ENCODE results near the gene VSIR.

VSIR gene

DNA sequence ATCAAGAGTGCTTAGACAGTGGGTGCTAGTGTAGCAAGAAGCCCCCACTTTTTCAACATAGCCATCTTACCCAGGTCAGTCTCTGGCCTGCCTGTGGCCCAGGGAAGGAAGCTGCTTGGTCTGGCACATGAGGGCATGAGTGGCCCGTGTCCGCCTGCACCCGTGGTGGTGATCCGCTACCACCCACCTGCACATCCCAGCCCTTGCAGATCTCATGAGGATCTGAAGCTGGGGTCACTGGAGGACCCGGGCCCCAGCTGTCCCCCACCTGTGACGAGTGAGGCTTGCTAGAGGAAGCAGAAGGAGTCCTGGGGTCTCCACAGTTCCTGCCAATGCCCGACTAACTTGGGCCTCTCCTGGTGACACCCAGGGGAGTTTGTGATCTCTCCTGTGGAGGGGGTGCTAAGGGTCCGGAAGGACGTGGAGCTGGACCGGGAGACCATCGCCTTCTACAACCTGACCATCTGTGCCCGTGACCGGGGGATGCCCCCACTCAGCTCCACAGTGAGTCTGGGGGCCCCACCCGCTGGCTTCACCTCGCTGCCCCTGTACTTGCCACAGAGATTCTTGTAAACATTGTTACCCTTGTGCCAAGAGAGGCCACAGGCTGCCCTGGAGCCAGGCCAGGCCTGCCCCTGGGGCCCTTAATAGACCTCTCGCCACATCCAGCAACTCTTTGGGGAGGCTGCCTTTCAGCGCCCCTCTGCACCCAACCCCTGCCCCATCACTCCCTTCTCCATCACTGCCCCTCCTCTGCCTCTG, 10.8 kb upstream of the VSIR start:
- FAIRE-seq: no peak
- DNase-seq (ENCODE audit: insufficient read length, low spot score): no peak

DNA sequence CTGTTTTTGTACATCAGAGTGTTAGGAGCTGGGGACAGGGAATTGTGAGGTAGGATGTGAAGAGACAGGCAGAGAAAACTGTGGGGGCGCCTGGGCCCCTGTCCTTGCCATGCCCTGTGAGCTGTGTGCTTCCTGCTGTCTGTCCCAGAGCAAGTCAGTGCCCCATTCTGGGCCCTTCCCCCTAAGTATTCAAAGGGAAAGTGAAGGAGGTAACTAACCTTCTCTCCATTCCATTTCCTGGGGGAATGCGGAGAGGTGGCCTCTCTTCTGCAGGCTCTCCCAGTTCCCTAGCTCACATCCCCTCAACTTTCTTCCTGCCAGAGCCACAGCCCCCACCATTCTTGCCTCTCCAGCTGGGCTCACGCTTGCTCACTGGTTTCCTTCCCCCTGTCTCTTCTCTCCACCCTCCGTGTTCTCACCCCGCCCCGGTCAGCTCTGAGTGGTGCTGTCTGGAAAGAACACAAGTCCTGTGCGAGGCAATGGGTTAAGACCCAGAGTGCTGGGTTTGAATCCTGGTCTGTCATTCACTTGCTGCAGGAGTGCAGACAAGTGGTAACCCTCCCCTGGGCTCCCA, 9.7 kb upstream of the VSIR start:
- FAIRE-seq: no peak

DNA sequence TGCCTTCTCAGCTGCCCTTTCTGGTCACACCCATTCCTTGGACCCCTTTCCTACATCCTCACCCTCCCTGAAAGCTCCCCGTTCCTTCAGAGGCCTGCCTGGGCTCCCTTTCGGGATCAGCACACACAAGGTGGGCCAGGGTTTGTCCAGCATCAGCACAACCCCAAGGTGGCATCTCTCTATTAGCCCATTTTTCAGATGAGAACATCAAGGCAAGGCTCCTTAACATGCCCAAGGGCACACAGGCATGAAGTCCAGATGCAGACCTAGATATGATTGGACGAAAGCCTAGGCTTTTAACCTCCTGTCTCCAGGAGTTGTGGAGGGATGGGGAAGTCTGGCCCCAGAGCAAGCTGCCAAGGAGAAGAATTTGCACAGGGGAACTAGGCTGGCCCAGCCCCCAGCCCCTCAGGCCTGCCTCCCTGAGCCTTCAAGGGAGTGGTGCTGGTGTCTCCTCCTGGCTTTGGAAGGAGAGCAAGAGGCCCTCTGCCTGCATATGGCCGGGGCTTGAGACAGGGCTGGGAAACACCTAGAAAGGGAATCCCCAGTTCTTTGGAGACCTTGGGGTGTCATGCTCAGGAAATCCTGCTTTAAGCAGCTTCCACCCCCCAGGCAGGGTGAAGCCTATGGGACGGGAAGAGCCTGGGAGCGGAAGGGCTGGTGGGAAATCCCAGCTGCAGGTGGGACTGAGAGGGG, 9.0 kb upstream of the VSIR start:
- DNase-seq (ENCODE audit: insufficient read length, low spot score): no peak
- FAIRE-seq: no peak

More for the DNA sequence above, 9.7 kb upstream of the VSIR start:
- no peak for DNase-seq (ENCODE audit: insufficient read length, low spot score)

DNA sequence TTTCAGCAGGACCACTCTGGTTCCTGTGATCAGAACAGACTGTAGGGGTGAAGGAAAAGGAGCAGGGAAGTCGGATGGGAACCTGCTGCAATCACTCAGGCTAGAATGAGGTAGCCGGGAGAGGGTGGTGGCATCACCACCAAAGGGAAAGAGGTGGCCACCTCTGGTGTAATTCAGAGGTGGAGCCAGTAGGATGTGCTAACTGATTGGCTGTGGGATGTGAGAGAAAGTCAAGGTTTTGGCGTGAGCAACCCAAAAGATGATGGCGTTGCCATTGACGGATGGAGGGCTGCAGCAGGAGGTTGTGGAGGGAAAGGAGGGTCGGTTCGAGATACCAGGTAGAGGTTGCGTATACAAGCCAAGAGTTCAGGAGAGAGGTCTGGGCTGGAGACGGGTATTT, 7.4 kb upstream of the VSIR start:
- DNase-seq (ENCODE audit: insufficient read length, low spot score): no peak
- no peak for FAIRE-seq

DNA sequence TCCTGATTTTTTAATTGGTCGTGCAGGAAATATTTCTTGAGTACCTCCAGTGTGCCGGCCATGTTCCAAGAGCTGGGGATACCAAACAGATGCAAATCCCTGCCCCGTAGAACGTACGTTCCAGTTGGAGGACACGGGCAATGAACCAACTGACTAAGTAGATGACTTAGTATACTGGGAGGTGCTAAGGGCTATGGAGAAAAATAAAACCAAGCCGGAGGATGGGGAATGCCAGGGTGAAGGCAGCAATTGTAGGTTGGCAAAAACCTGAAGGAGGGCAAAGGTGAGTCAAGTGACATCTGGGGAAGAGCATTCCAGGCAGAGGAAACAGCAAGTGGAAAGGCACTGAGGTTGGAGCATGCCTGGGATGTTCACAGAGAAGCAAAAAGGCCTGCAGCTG, 6.8 kb upstream of the VSIR start:
- no peak for DNase-seq (ENCODE audit: insufficient read length, low spot score)
- FAIRE-seq: no peak

DNA sequence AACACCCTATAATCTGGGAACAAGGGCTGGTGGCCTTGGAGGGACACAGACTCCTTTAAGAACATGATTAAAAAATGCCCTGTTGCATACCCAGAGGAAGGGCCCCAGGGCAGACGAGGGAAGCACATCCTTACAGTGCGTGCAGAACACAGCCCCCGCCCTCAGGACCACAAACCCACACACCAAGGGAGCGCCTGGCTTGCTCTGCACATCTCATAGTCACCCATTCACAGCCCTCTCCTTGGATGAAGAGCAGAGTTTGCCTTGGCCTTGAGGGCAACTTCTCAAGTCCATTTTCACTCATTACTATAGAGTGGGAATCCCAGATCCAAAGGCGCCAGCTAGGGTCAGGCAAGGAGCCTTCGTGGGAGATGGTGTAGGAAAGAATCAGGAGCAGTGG, 6.3 kb upstream of the VSIR start:
- no peak for DNase-seq (ENCODE audit: insufficient read length, low spot score)
- FAIRE-seq: no peak

DNA sequence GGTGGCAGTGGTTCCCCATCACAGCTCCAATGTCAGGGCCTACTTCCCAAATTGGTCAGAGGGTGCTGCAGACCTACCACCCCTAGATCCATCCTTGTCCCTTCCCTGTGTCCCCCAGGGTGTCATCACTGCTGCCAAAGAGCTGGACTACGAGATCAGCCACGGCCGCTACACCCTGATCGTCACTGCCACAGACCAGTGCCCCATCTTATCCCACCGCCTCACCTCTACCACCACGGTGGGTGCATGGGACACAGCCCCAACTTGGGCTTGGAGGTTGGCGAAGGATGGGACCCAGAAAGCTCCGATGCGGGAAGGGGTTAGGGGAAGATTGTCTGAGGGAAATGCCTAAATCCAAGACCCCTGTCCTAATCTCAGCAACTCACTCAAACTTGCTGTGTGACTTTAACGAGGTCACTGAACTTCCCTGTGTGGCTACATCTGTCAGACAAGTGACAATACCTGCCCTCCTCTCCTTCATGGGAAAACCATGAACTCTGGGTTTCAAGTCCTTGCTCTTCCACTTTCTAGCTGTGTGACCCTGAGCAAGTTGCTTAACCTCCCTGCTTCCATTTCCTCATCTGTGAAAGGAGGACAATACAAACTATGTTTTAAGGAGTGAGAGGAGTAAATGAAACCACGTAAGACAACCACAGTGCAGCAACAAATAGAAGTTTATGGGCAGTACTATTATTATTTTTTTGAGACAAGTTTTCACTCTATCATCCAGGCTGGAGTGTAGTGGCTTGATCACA, 4.9 kb upstream of the VSIR start:
- FAIRE-seq (no peak), DNase-seq (ENCODE audit: insufficient read length, low spot score) (no peak)

DNA sequence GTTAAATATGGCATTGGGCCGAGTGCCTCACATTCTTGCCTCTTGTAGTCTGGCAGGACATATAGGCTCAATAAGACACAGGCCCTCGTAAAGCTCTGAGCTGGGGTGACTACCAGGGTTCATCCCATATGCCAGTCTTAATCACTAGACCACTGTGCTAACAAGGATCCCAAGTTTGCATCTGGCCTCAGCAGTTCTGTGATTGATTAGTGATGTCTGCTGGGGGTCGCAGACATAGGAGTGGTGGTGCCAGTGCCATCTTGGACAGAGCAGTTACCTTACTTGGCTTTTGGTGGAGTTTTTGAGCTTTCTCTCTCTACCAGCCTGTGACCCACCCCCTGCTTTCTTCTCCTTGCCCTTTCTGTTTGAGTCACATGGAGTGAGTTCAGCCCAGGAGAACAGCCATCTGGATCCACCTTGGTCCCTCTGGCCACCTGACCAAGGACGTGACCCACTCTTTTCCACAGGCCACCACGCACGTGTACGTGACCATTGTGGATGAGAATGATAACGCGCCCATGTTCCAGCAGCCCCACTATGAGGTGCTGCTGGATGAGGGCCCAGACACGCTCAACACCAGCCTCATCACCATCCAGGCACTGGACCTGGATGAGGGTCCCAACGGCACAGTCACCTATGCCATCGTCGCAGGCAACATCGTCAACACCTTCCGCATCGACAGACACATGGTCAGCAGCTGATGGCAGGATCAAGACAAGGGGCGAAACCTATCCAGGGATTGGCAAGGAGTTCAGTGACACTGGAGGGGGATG, 4.1 kb upstream of the VSIR start:
- no peak for DNase-seq (ENCODE audit: insufficient read length, low spot score)

DNA sequence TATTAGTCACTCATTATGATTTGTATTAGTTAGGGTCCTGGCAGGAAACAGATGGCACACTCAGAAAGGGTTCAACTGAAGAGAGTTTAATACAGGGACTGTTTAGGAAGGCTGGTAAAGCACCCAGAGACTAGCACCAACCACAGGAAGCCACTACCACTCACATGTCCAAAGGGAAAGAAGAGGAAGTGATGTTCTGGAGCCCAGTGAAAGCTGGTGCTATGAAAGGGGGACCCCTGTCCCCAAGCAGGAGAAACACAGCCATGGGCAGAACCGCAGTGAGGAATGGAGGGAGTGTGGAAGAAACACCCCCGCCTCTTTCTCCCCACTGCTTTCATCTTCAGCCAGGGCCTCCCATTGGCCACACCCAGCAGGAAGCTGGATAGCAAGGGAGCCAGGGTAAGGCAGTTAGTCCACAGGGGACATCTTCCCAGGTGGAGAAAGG, 3.2 kb upstream of the VSIR start:
- FAIRE-seq (no peak), DNase-seq (ENCODE audit: insufficient read length, low spot score) (no peak)

More for the DNA sequence above, 4.1 kb upstream of the VSIR start:
- no peak for FAIRE-seq

DNA sequence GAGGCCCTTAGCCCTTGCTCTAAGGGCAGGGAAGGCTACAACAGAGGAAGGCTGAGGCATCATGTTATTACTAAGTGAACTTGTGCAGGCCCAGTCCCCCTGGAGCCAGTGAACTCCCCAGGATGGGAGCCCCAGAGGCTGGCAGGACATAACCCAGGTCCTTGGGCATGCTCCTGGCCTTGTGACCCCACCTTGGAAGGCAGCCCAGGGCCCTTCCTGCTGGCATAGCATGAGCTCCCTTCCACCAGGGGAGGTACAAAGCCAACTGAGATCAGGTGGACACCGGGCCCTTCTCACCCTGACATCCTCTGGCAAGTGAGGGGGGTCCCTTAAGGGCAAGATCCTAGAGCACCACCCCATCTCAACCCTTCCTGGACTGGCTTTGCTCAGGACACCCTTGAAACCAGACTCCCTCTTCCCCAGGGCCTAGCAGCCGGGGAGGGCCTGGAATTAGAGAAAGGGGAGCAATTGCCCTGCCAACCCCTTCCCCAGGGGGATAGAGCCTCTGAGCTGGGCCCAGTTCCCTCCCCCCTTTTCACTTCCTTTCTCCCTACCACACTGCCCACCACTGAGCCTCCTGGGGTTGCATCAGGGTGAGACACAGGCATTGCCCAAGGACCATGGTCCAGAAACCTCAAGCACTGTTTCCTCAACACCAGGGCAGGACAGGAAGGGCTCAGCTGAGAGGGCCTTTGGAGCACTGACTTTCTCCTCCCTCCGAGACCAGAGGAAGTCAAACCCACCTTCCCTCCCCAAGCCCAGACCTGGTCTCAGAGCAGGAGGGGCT, 1.8 kb upstream of the VSIR start:
- FAIRE-seq: no peak

DNA sequence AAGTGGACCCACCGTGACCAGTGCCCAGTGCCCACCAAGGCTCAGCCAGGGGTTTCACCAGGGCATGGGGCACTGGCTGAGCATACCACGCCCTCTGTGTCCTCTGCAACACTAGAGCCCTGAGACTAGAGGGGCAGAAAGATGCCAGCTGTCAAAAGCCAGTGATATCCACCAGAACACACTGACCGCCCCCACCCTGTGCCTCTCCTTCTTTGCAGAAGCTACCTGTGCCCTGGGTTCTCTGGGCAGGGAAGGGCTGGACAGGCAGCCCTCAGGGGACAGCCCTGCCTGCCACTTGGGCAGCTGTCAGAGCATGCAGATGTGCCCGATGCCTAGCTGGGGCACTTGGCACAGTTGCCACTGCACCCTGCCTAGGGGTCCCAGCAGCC, 494 bp downstream of the VSIR start:
- FAIRE-seq: no peak

More for the DNA sequence above, 1.8 kb upstream of the VSIR start:
- no peak for DNase-seq (ENCODE audit: insufficient read length, low spot score)

DNA sequence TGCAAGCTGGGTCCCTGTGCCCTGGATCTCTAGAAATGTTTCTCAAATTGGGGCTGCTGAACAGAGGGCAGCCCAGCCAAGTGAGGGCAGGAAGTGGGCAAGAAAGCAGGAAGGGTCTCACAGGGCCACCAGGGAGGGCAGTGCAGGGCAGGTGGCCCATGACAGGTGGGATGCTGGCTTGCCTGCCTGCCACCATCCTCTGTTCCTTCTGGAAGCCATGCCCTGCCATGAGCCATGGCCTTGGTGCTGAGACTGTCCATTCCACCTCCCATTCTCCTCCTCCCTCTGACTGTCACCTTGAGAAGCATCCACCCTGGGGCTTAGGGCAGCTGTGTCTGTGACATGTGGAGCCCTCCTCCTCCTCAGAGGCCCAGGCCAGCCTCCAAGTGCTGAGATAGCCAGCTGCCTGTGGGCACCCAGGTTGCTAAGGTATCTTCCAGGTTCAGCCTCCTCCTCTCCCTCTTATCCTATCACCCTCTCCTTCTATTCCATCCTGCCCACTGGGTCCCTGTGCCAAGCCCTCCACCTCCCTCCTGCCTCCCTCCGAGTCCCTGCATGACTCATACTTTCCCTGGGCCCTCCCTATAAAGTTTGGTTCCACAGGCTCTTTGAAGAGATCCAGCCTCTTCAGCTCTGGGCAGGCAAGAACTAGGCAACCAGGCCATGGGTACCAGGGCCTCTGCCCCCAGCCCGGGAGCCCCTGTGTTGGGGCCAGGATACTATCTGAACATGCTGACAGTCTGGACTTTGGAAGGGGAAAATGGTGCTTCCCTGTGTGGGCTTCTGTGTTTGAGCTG, 1.3 kb downstream of the VSIR start:
- DNase-seq (ENCODE audit: insufficient read length, low spot score): peak; percentile 70
- no peak for FAIRE-seq

More for the DNA sequence above, 494 bp downstream of the VSIR start:
- DNase-seq (ENCODE audit: insufficient read length, low spot score): no peak

DNA sequence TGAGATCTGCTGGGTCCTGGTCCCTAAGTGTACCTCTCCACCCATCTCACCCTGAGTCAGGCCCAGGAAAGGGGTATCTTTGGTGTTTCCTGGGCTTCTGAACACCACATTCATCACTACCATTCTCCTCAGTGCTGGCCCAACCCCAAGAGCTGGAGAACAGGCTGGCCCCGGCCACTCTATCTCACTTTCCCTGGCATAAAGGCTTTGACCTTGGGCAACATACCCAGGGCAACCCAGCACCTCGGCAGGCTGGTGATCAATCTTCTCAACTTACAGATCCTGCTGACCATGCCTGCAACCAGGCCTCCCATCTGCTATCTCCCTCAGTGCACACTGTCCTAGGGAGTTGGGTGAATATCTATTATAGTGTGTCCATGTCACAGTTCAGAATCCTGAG, 2.1 kb downstream of the VSIR start:
- no peak for DNase-seq (ENCODE audit: insufficient read length, low spot score)
- no peak for FAIRE-seq

DNA sequence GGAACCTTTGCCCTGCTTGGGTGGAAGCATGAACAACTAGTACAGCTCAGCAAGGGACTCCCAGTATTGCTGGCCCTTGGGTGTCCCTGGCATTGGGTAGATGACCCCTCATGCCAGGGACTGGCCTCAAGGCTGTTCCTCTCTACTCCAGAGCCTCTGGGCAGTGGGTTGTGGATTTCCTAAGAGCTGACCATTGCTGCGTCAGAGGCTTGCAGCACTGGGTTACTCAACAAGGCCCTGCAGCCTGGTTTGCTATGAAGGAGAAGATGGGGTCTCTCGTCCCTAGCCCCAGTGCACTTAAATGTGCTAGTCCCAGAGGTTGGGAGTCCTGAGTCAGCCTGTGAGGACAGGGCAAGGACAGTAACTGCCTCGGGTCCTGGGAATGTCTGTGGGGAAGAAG, 2.5 kb downstream of the VSIR start:
- DNase-seq (ENCODE audit: insufficient read length, low spot score) (no peak), FAIRE-seq (no peak)

DNA sequence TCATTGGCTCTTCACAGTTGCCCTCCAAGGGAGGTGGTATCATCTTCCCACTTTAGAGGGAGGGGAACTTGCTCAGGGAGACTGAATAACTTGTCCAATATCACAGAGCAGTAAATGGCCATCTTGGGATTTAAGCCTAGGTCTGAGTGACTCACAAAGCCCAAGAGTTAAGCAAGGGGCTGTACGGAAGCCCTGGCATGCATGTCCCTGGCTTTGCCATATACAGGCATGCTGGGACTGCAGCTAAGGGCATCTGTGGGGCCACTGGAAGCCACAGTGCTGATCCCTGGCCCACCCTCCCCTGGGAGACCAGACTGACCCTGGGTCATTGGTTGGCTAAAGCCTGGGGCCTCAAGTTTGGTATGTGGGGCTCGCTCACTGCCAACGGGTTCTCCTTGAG, 3.1 kb downstream of the VSIR start:
- FAIRE-seq (no peak), DNase-seq (ENCODE audit: insufficient read length, low spot score) (no peak)

DNA sequence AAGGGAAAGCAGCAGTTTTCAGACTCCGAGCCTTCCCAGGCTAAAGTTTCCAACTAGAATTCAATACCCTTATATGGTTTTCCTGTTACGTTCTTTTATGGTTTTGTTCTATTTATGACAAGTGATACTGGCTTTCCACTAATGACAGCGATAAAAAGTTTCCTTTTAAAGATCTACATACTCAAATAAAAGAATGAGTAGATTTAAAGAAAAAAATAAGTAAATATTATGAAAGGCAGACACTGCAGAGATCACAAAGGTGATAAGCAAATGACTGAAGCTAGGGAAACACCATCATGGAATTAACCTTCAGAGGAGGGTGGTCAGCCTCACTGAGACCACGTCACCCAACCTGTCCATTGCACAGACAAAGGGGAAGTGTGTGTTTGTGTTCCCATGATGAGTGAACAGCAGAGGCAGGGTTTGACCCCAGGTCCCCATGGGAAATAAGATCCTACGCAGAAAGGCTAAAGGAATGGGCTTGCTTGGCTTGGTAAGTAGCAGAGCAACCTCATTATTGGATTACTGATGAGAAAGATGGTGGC, 4.0 kb downstream of the VSIR start:
- DNase-seq (ENCODE audit: insufficient read length, low spot score) (no peak), FAIRE-seq (no peak)

DNA sequence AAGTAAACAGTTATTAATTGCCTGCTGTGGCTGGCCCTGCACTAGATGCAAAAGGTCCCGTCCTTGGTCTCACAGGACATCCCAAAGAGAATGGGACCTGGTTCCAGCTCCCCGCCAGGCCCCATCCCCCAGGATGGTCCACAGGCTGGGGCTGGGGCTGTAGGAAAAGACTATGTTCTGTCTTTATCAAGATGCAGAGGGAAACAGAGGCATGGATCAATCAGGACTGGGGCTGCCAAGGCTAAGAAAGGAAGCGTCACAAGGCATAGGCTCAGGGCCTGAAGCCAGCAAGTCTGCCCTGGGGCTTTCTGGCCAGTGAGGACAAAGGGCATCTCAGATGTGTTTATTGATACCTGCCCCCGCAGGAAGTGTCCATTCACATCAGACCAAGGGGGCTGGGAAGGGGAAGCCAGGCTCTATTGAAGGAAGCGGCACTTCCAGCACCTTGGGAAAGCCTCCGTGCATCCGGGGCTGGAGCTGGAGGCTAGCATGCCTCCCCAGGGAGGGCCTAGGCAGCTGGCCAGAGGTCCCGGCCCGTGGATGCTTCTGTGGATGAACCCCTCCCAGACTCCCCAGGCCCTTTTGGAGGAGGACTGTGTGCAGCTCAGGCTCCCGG, 5.8 kb downstream of the VSIR start:
- FAIRE-seq: no peak
- peak; percentile 39 for DNase-seq (ENCODE audit: insufficient read length, low spot score)
